Posterior cingulate gyrus (tissue), 11 donors: ENCODE measurements around the gene CELF3.
A peak's percentile ranks its signal among the peaks of the same experiment; 100 is the strongest.

Experiments used
- DNase-seq, 10 donors: peaks; one replicate each; pipeline versions ENCODE4 v3.0.0 to v3.0.0-alpha.2; 2020 to 2021; ENCODE audit warnings: mixed read lengths in 3 of 10
- intact Hi-C: fragments of 100-400 bp; cut with DNase I; formaldehyde crosslinking; loops from one replicate; pipeline ENCODE4 v1.15.1; 2023

CELF3 gene

DNA sequence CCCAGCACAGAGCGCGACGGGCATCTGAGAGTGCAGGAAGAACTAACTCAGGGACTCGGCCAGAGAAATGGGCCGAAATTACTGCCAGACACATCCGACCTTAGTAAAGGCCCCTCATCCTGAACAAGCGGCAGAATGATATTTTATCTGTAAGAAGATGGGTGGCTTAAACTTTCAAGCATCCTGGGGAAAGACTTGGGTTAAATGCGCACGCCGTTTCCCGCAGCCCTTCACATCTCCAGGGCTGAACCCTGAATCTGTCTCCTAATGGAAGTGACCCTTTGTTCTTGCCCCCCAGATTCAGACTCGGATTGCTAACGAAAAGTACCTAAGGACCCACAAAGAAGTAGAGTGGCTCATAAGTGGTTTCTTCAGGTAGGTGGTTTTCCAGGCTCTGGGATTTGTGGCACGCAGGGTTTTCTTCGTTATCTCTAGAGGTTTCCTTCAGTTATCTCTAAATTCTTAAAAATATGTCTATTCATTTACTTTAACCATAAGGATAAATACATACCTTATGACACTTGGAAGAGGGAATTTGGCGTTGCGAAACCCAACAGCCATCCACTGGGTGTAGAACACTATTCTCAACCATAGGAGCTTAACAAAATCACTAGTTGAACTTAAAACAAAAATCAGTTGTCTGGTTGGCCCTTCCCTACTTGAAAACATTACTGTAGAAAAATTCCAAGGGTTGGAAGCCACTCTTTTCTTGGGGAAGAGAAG is 5.3 kb upstream of the CELF3 start:
- intact Hi-C loops = no loop called here

GRCh38 chr1:151720974-151721787 is 4.6 kb upstream of the CELF3 start, which contains the start of gene RIIAD1:
RIIAD1 (plus strand) TSS chr1:151721522; CDS start chr1:151721537, 15 bp downstream.
- intact Hi-C loops = no loop called here
- peak in 1 of 10 donors; percentile 85 for DNase-seq

More for the DNA sequence above, 5.3 kb upstream of the CELF3 start:
- no peak for DNase-seq

GRCh38 chr1:151720554-151720953 is 4.0 kb upstream of the CELF3 start:
- DNase-seq = peak in 1 of 10 donors; percentile 17
- intact Hi-C loops = no loop called here

- DNase-seq = no peak
- intact Hi-C loops = no loop called here
Measured at GRCh38 chr1:151720125-151720524, 3.5 kb upstream of the CELF3 start.

- intact Hi-C loops = no loop called here
- peak in 1 of 10 donors; percentile 35 for DNase-seq
Measured at GRCh38 chr1:151718666-151719065, 2.1 kb upstream of the CELF3 start.

- intact Hi-C loops = no loop called here
- DNase-seq = peak in 1 of 10 donors; percentile 60
Measured at GRCh38 chr1:151718011-151718431, 1.4 kb upstream of the CELF3 start.

DNA sequence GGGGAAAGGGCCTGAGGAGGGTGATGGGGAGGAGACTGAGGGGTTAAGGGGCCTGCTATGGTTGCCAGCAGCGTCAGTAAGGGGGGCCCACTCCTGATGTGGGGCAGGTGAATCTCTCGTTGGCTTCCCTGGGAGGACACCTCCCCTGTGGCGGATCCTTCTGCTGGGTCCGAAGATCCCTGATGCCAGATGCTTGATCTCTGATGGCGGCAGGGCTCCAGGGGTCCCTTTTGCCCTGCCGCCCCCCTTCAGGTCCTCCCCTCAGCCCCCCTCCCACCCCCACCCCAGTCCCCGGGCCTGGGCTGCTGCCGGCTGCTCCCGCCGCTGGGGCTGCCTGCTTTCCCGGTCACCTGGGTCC is 219 bp downstream of the CELF3 start:
- DNase-seq = peak in 1 of 10 donors; percentile 35
- intact Hi-C loops = no loop called here

DNA sequence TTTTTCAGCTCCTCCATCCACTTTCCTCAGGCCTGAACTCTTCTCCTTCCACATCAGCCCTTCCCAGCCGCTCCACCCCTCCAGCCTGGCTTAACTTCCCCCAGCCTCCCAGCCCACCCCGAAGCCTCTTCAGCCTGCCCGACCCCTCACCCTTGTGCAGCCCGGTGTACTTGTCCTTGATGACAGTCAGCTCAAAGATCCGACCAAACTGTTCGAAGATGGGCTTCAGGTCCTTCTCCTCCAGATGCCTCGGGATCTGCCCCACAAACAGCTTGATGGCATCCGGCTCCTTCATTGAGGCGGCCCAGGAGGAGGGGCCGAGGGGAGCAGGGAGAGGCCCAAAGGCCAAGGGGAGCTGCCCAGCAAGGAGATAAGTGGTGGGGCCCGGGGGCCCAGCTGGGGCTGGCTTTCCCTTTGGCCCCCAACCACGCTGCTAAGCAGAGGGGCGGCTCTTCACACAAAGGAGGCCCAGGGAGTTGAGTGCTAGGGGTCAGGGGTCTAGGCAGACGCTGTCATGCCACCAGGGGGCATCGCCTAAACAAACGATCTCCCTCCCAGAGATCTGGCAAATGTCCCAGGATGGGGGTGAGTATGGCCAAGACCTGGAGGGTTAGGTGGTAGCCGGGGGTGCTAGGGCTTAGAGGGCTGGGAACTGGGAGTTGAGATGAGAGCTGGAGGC is 738 bp downstream of the CELF3 start:
- peak in 1 of 10 donors; percentile 81 for DNase-seq

GRCh38 chr1:151714820-151715725 is 1.5 kb downstream of the CELF3 start:
- peak in 2 of 10 donors; percentile 31 to 52 for DNase-seq
- intact Hi-C loops = no loop called here

More for the DNA sequence above, 738 bp downstream of the CELF3 start:
- intact Hi-C loops = no loop called here

GRCh38 chr1:151713874-151714273 is 2.7 kb downstream of the CELF3 start:
- peak in 2 of 10 donors; percentile 77 to 84 for DNase-seq
- intact Hi-C loops = no loop called here

DNA sequence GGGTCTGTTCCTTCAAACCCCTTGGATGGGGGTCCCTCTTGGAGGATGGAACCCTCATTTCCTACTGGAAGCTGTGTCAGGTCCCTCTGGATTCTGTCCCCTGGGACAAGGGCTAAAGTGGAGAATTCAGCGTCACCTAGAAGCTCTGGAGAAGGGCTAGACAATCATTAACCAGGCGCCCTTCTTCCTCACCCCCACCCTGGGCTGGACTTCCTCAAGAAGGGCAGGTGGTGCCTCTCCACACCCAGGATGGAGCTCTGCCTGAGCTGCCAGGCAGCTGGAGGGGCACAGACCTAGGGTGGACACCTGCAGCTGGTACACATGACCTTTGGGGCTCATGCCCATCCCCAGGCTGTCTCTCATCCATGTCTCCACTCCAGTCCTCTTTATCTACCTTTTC is 3.6 kb downstream of the CELF3 start:
- intact Hi-C loops = no loop called here
- DNase-seq = no peak

GRCh38 chr1:151711951-151712350 is 4.7 kb downstream of the CELF3 start:
- DNase-seq = no peak
- intact Hi-C loops = no loop called here

GRCh38 chr1:151711044-151711800 is 5.4 kb downstream of the CELF3 start:
- intact Hi-C loops = no loop called here

DNA sequence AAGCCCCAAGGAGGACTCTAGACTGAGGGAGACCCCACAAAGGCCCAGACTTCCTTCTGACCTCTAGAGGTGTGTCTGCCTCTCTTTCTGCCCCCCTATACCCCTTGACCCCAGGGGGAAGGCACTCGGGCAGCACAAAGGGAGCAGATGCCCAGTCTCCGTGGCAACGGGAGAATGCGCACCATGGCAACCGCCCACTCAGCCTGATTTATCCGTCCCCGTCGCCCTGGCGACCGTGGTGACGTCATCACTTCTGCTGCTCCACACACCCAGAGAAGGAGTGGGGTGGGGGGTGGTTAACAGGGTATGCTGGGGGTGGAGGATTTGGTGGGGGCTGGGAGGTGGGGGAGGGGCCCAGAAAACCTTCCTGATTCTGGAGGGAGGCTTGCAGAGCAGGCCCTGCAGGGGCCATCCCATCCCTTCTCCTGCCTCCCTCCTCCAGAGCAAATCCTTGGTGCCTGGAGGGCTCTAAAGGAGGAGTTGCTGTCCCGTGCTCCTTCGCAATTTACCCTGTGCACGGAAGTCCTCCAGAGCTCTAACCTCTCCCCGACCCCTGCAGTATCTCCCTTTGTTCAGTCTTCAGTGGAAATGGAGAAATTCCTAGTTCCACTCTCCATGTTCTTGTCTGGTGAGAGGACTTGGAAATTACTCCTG is 6.3 kb downstream of the CELF3 start:
- DNase-seq = peak; percentile 59 to 98 (median 92)

More at GRCh38 chr1:151711044-151711800, 5.4 kb downstream of the CELF3 start:
- DNase-seq = peak in 8 of 10 donors; percentile 50 to 94 (median 66)

GRCh38 chr1:151708891-151709290 is 7.7 kb downstream of the CELF3 start:
- intact Hi-C loops = no loop called here
- DNase-seq = no peak

More for the DNA sequence above, 6.3 kb downstream of the CELF3 start:
- intact Hi-C loops = no loop called here

DNA sequence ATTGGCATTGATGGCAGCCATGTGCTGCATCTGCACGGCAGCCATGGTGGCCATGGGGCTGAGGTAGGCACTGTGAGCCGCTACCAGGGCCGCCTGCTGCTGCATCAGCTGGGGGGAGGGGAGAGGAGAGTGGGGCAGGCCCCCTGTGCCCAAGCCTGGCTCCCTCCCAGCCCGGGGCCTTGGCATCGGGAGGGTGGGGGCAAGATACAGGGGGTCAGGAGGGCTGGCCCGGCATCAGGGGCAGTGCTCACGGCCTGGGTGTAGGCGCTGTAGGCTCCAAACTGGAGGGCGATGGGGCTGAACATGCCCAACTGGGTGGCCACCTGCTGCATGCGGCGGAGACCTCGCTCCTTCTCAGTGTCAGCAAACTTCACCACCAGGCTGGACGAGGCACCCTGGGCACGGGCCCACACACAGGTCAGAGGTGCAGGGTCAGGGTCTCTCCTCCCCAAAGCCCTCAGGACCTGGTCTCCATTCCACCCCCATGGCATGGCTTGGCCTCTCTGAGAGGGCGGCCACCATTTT is 9.0 kb downstream of the CELF3 start:
- intact Hi-C loops = no loop called here
- DNase-seq = no peak

DNA sequence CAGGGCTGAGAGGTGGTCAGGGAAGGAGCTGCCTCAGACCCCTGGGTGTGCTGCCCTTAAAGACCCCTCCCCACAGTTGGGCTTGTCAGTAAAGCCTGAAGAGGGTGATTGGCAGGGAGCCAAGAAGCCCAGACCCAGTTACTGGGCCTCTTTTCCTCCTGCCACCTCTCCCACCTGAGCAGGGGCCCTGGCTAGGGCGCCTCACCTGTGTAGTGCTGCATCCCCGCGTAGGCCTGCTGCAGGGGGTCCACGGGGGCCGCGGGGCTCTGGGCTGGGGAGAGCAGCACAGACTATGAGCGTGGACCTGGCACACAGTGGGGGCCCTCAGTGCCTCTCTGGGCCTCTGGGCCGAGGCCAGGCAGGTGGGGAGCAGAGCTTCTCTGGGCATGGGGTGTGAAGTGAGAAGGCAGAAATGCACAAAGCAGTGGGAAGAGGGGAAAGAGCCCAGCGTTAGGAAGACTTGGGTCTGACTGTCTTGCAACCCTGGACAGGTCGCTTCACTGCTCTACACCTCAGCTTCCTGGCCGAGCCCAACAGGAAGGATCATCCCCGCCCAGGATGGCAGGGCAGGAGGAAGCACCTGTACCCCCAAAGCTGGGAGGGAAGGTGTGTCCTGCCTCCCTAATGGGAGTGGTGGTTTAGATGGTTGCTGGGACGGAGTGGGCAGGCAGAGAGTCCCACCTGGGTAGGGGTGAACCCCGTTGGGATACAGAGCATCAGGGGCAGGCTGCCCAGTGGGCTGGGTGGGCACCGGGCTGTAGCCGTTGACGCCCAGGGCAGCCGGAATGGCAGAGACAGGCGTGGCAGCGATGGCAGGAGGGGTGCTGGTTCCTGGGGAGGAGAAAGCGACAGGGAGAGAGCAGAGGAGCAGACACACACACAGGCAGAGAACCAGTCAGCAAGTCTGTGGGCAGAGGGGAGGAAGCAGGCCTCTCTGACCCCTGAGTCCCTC is 9.9 kb downstream of the CELF3 start:
- intact Hi-C loops = no loop called here
- DNase-seq = no peak
